ENCODE results near the gene C1orf21. TPM values are rescaled to one million over a fixed set of nuclear protein-coding genes. Genes with fewer than 3 reads are reported as not detected.
A peak's percentile ranks its signal among the peaks of the same experiment; 100 is the strongest.

Gene C1orf21
- total RNA-seq, 1 donor from 2014 or later: 33.1 TPM

DNA sequence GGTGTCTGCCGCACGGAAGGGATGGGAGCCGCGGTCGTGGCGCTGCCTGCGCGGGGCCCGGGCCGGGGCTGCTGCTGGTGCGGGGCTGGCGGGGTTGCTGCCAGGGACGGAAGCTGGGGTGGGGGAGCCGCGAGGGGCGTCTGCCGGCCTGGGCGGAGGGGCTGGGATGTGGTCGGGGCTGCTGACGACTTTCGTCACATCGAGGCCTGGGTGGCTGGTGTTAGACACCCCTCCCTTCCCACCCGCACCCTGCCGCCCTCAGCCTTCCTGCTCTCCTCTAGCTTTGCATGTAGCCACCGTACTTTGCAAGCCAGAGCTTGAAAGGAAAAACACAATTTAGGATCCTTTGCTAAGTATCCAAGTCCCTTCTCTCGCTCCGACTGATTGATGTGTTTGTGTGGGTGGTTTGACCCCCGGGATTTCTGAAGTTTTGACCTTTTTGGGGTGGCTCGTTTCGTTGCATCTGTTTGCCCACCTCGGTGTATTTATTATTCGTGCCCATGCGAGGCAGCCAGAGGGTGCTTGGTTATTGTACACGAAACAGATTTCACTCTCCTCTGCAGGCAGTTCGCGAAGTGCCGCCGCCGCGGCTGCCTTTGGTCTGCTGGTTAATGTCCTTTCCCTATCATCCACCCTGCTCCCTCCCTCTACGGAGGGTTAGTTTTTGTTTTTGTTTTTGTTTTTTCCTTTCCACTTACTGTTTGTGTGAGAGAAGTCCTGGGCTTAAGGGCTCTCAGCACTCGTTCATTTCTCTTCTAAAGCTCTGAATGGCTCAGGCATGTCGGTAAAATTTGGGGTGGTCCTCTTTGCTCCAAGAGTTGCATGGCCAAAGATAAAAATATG lies 868 bp downstream of the C1orf21 start:
- H3K4me1 Mint-ChIP-seq: peaks cover 51% of the 10 kb centered on the region

DNA sequence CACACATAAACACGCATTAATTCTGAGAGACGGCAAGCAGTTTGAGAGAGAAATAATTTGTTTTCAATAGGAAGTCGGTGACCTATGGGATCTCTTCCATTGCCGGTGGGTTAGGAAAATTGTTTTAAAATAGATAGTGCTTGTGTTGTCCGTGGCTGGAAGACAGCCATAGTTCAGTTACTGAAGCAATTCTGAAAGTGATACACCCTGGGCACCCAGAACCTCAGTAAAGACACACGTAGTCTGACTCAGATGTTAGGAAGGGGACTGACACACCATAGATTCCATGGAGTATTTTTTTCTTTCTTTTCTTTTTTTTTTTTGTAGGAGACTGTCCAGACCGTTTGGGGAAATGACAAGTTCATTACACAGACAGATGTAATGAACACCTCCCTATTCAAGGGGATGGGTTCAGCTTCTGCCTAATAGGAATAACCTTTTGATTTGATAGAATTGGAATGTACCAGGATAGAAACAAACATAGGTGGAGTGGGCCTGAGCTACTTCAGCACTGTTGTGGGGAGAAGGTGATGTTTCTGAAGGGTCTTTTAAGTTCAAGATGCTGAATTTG lies 1.6 kb downstream of the C1orf21 start:
- Mint-ChIP-seq H3K9me3 (no peaks in the 10 kb centered on the region), H3K27me3 (ENCODE audit: low read depth) (peaks cover 16% of the 10 kb centered on the region), H3K36me3 (no peaks in the 10 kb centered on the region), H3K4me1 (peaks cover 58% of the 10 kb centered on the region), H3K27ac (no peak overlapping the region), H3K4me3 (peak overlapping the region; percentile 76)
- TF ChIP-seq, protein P1, sequence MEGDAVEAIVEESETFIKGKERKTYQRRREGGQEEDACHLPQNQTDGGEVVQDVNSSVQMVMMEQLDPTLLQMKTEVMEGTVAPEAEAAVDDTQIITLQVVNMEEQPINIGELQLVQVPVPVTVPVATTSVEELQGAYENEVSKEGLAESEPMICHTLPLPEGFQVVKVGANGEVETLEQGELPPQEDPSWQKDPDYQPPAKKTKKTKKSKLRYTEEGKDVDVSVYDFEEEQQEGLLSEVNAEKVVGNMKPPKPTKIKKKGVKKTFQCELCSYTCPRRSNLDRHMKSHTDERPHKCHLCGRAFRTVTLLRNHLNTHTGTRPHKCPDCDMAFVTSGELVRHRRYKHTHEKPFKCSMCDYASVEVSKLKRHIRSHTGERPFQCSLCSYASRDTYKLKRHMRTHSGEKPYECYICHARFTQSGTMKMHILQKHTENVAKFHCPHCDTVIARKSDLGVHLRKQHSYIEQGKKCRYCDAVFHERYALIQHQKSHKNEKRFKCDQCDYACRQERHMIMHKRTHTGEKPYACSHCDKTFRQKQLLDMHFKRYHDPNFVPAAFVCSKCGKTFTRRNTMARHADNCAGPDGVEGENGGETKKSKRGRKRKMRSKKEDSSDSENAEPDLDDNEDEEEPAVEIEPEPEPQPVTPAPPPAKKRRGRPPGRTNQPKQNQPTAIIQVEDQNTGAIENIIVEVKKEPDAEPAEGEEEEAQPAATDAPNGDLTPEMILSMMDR (IDR thresholded peaks at IDR 0.05; ENCODE audit: unreplicated experiment): no peak
- no peak for DNase-seq (ENCODE audit: low spot score in 2 of 2, unreplicated experiment in 2 of 2)

More for the DNA sequence above, 868 bp downstream of the C1orf21 start:
- Mint-ChIP-seq H3K27me3 (ENCODE audit: low read depth) (peaks cover 18% of the 10 kb centered on the region), H3K27ac (peak overlapping the region; percentile 44), H3K4me3 (peak overlapping the region; percentile 76), H3K36me3 (no peaks in the 10 kb centered on the region), H3K9me3 (no peaks in the 10 kb centered on the region)
- TF ChIP-seq, protein P1 (IDR thresholded peaks at IDR 0.05; ENCODE audit: unreplicated experiment): no peak
- peak; percentile 32 to 62 for DNase-seq (ENCODE audit: low spot score in 2 of 2, unreplicated experiment in 2 of 2)

DNA sequence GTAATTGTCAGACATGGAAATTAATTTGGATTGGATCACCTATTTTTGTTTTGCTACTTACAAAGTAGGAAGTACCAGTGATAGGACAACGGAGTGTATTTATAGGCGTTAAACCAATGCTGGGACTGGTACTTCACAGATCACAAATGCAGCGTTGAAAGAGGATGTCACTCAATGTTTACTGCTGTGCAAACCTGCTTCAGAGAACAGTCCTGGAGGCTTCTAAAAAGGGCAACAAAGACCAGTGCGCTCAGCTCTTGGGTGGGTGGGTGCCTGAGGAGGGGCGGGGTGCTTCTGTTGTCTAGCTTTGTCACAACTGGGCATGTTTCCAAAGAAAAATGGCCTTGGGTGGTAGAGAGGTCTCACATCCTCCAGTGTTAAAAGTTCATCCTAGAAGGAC lies 2.1 kb downstream of the C1orf21 start:
- Mint-ChIP-seq H3K27ac (no peak overlapping the region), H3K36me3 (no peaks in the 10 kb centered on the region), H3K4me1 (peaks cover 59% of the 10 kb centered on the region), H3K4me3 (peak overlapping the region; percentile 76), H3K27me3 (ENCODE audit: low read depth) (peaks cover 12% of the 10 kb centered on the region), H3K9me3 (no peaks in the 10 kb centered on the region)
- DNase-seq (ENCODE audit: low spot score in 2 of 2, unreplicated experiment in 2 of 2): no peak
- TF ChIP-seq, protein P1 (IDR thresholded peaks at IDR 0.05; ENCODE audit: unreplicated experiment): no peak

DNA sequence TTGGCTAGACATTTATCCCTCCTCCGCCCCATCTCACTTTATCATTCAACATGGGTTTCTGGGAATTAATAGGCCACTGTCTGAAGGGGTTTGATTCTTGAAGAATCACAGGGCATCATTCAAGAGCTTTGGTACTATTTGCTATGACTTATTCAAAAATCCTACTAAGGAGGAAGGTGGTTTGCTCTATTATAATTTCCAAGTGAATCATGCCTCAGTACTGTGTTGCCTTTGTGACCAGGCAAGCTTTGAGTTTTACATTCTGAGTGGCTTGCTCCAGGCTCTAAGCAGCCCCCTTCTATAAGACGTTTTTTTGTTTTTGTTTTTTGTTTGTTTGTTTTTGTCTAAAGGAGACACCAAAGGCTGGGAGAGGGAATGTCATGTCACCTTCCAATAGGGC lies 2.6 kb downstream of the C1orf21 start:
- Mint-ChIP-seq H3K27me3 (ENCODE audit: low read depth) (peaks cover 8% of the 10 kb centered on the region), H3K27ac (no peak overlapping the region), H3K9me3 (no peaks in the 10 kb centered on the region), H3K4me3 (peak overlapping the region; percentile 76), H3K4me1 (peaks cover 64% of the 10 kb centered on the region), H3K36me3 (no peaks in the 10 kb centered on the region)
- TF ChIP-seq, protein P1 (IDR thresholded peaks at IDR 0.05; ENCODE audit: unreplicated experiment): no peak
- no peak for DNase-seq (ENCODE audit: low spot score in 2 of 2, unreplicated experiment in 2 of 2)

DNA sequence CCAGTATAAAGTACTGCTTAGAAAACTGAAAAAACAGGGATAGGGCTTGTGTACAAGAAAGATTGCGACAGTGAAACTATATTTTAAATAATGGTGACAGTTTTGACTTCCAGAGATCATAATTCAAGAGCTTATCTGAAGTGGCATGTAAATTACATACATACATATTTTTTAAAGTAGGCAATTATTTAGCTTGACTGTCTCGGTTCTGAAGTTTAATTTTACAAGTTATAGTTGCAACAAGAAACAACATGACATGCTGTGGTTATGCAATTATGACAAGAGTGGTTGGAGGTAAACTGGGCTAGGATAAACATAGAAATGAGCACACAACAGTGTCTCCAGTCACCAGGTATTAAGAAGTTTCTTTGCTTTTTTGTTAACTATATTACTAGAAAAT lies 4.1 kb downstream of the C1orf21 start:
- no peak overlapping the region for H3K4me3 Mint-ChIP-seq
- H3K36me3 Mint-ChIP-seq: no peaks in the 10 kb centered on the region
- H3K27ac Mint-ChIP-seq: peak overlapping the region; percentile 71
- H3K9me3 Mint-ChIP-seq: no peaks in the 10 kb centered on the region
- H3K4me1 Mint-ChIP-seq: peaks cover 69% of the 10 kb centered on the region
- TF ChIP-seq, protein P1 (IDR thresholded peaks at IDR 0.05; ENCODE audit: unreplicated experiment): no peak
- no peak for DNase-seq (ENCODE audit: low spot score in 2 of 2, unreplicated experiment in 2 of 2)
- peaks cover under 1% of the 10 kb centered on the region for H3K27me3 Mint-ChIP-seq (ENCODE audit: low read depth)

All from mesothelial cell of epicardium (in vitro differentiated cells).